DOHH2 (cell line): ENCODE data around the gene SLC44A1.

ENCODE experiments used
- CTCF ChIP-seq: fragments of 200-600 bp; sonication (generic); IDR thresholded peaks from one replicate; pipeline ENCODE4 v1.5.1; 2014; ENCODE audit warnings: antibody characterized with exemption, mild to moderate bottlenecking, low read depth, low read length; ENCODE audit not compliant: poor library complexity, severe bottlenecking
- EZH2phosphoT487 ChIP-seq: fragments of 200-600 bp; sonication (generic); IDR thresholded peaks from 2 replicates; pipeline ENCODE4 v1.6.1; 2017; ENCODE audit warnings: borderline replicate concordance, mild to moderate bottlenecking, antibody characterized with exemption, low read length, moderate library complexity, mixed read lengths

- TF ChIP-seq CTCF (no peak), EZH2phosphoT487 (no peak)
Observed at GRCh38 chr9:105262497-105262896, 18.0 kb downstream of the SLC44A1 start.
